Glutamatergic neuron (in vitro differentiated cells): ENCODE measurements around the gene ZNF488. TPM values are rescaled to one million over a fixed set of nuclear protein-coding genes. Genes with fewer than 3 reads are reported as not detected.

Source experiments
- DNase-seq: peaks from one replicate; pipeline ENCODE4 v3.0.0; 2022
- H3K27ac Mint-ChIP-seq: one replicate; pipeline ENCODE4 v1.8.0; 2020; ENCODE audit warnings: mild to moderate bottlenecking, mixed read lengths, inconsistent platforms; ENCODE audit not compliant: unreplicated experiment
- H3K27me3 Mint-ChIP-seq: one replicate; pipeline ENCODE4 v1.8.0; 2020; ENCODE audit warnings: mild to moderate bottlenecking, moderate library complexity, mixed read lengths, inconsistent platforms; ENCODE audit not compliant: unreplicated experiment
- H3K36me3 Mint-ChIP-seq: one replicate; pipeline ENCODE4 v1.8.0; 2020; ENCODE audit warnings: mild to moderate bottlenecking, mixed read lengths, inconsistent platforms; ENCODE audit not compliant: unreplicated experiment
- H3K4me1 Mint-ChIP-seq: one replicate; pipeline ENCODE4 v1.8.0; 2020; ENCODE audit warnings: mild to moderate bottlenecking, low read depth, mixed read lengths, inconsistent platforms; ENCODE audit not compliant: unreplicated experiment
- H3K4me3 Mint-ChIP-seq: one replicate; pipeline ENCODE4 v1.8.0; 2020; ENCODE audit warnings: mild to moderate bottlenecking, mixed read lengths, inconsistent platforms; ENCODE audit not compliant: unreplicated experiment
- H3K9me3 Mint-ChIP-seq: one replicate; pipeline ENCODE4 v1.8.0; 2020; ENCODE audit warnings: mild to moderate bottlenecking, moderate library complexity, mixed read lengths, inconsistent platforms; ENCODE audit not compliant: unreplicated experiment
- CTCF ChIP-seq: fragments of 200-600 bp; sonication (generic); IDR thresholded peaks from one replicate; pipeline ENCODE4 v1.5.0; 2021; ENCODE audit not compliant: partially characterized antibody, unreplicated experiment
- total RNA-seq: library from RNA; stranded (reverse); fragmentation: NEBNext Ultra II Directional; extraction: Animal tissue kit (Norgen Biotek cat#: 25700); gene quantifications from one replicate; pipeline ENCODE4 v1.2.1, GENCODE V29; 2021; ENCODE audit not compliant: unreplicated experiment

The ZNF488 gene
- total RNA-seq, 1 donor from 2014 or later: 3.3 TPM

GRCh38 chr10:47362199-47362598, 21.9 kb downstream of the ZNF488 start:
- DNase-seq: no peak
- peaks cover 2% of the 10 kb centered on the region for H3K27me3 Mint-ChIP-seq
- no peak overlapping the region for H3K27ac Mint-ChIP-seq
- H3K36me3 Mint-ChIP-seq: no peaks in the 10 kb centered on the region
- no peak overlapping the region for H3K4me3 Mint-ChIP-seq
- no peak for TF ChIP-seq CTCF
- H3K9me3 Mint-ChIP-seq: peaks cover 3% of the 10 kb centered on the region
- H3K4me1 Mint-ChIP-seq: no peaks in the 10 kb centered on the region

- peaks cover 3% of the 10 kb centered on the region for H3K9me3 Mint-ChIP-seq
- H3K4me3 Mint-ChIP-seq: no peak overlapping the region
- H3K4me1 Mint-ChIP-seq: no peaks in the 10 kb centered on the region
- no peak overlapping the region for H3K27ac Mint-ChIP-seq
- no peaks in the 10 kb centered on the region for H3K36me3 Mint-ChIP-seq
- peak; percentile 72 for DNase-seq
- TF ChIP-seq CTCF: peak; percentile 82
- H3K27me3 Mint-ChIP-seq: peaks cover 2% of the 10 kb centered on the region
Observed at GRCh38 chr10:47361293-47361692, 22.8 kb downstream of the ZNF488 start.

GRCh38 chr10:47360419-47361040, 23.6 kb downstream of the ZNF488 start:
- no peaks in the 10 kb centered on the region for H3K36me3 Mint-ChIP-seq
- no peak overlapping the region for H3K27ac Mint-ChIP-seq
- H3K4me3 Mint-ChIP-seq: no peak overlapping the region
- no peak for DNase-seq
- no peak for TF ChIP-seq CTCF
- H3K9me3 Mint-ChIP-seq: peaks cover 3% of the 10 kb centered on the region
- H3K27me3 Mint-ChIP-seq: peaks cover 2% of the 10 kb centered on the region
- H3K4me1 Mint-ChIP-seq: no peaks in the 10 kb centered on the region

- no peak for DNase-seq
- Mint-ChIP-seq H3K9me3 (peaks cover 3% of the 10 kb centered on the region), H3K27me3 (peaks cover 2% of the 10 kb centered on the region), H3K27ac (no peak overlapping the region), H3K4me3 (no peak overlapping the region), H3K4me1 (no peaks in the 10 kb centered on the region), H3K36me3 (no peaks in the 10 kb centered on the region)
- no peak for TF ChIP-seq CTCF
Observed at GRCh38 chr10:47359626-47360418, 24.3 kb downstream of the ZNF488 start.

- TF ChIP-seq CTCF: no peak
- no peak for DNase-seq
- peaks cover 3% of the 10 kb centered on the region for H3K9me3 Mint-ChIP-seq
- H3K4me1 Mint-ChIP-seq: no peaks in the 10 kb centered on the region
- H3K36me3 Mint-ChIP-seq: no peaks in the 10 kb centered on the region
- H3K27me3 Mint-ChIP-seq: peaks cover 2% of the 10 kb centered on the region
- no peak overlapping the region for H3K4me3 Mint-ChIP-seq
- H3K27ac Mint-ChIP-seq: no peak overlapping the region
Observed at GRCh38 chr10:47359101-47359500, 25.0 kb downstream of the ZNF488 start.
